ENCODE measurements around the gene NELL1.

Gene NELL1

GRCh38 chr11:21316591-21316990 is 647.2 kb downstream of the NELL1 start:
- Histone ChIP-seq H3K4me1 (no peaks in the 10 kb centered on the region), H3K9me3 (ENCODE audit: control insufficient read depth, low read length) (no peaks in the 10 kb centered on the region), H3K79me2 (no peaks in the 10 kb centered on the region), H3K27ac (no peak overlapping the region), H3K27me3 (ENCODE audit: control insufficient read depth, insufficient read depth, low read length) (no peaks in the 10 kb centered on the region), H3K4me3 (ENCODE audit: low read depth, low read length) (no peak overlapping the region), H2AFZ (no peak overlapping the region), H3K4me2 (ENCODE audit: low read length) (no peak overlapping the region), H3K9ac (no peak overlapping the region), H3K36me3 (ENCODE audit: control insufficient read depth, insufficient read depth, low read length) (no peaks in the 10 kb centered on the region)
- no peak for TF ChIP-seq CTCF (IDR thresholded peaks at IDR 0.05)

DNA sequence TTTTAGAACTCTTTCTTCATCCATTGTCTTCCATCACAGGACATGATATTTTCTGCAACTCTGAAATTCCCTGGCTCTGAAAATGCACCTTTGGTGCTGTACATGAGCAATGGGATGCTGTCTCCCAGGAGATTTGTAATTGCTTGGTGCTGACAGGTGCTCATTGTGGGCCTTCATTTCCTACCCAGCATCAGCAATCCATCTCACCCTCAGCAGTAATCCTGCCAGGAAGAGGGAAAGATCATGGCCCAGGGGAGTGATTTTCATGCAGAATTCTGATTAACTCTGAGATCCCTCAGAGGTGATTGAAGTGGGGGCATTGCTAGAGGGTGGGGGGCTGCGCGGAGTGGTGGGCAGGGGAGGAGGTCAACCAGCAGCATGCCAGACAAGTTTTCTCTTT is 651.7 kb downstream of the NELL1 start:
- no peak overlapping the region for H2AFZ ChIP-seq
- H3K36me3 ChIP-seq (ENCODE audit: control insufficient read depth, insufficient read depth, low read length) = no peaks in the 10 kb centered on the region
- no peaks in the 10 kb centered on the region for H3K9me3 ChIP-seq (ENCODE audit: control insufficient read depth, low read length)
- H3K79me2 ChIP-seq = no peaks in the 10 kb centered on the region
- H3K4me2 ChIP-seq (ENCODE audit: low read length) = no peak overlapping the region
- no peaks in the 10 kb centered on the region for H3K4me1 ChIP-seq
- TF ChIP-seq CTCF (IDR thresholded peaks at IDR 0.05) = no peak
- no peak overlapping the region for H3K27ac ChIP-seq
- H3K9ac ChIP-seq = no peak overlapping the region
- no peaks in the 10 kb centered on the region for H3K27me3 ChIP-seq (ENCODE audit: control insufficient read depth, insufficient read depth, low read length)
- no peak overlapping the region for H3K4me3 ChIP-seq (ENCODE audit: low read depth, low read length)

GRCh38 chr11:21321530-21321929 is 652.1 kb downstream of the NELL1 start:
- no peak overlapping the region for H2AFZ ChIP-seq
- H3K4me2 ChIP-seq (ENCODE audit: low read length) = no peak overlapping the region
- no peak overlapping the region for H3K9ac ChIP-seq
- H3K9me3 ChIP-seq (ENCODE audit: control insufficient read depth, low read length) = no peaks in the 10 kb centered on the region
- no peaks in the 10 kb centered on the region for H3K4me1 ChIP-seq
- no peak overlapping the region for H3K4me3 ChIP-seq (ENCODE audit: low read depth, low read length)
- H3K79me2 ChIP-seq = no peaks in the 10 kb centered on the region
- no peak for TF ChIP-seq CTCF (IDR thresholded peaks at IDR 0.05)
- no peak overlapping the region for H3K27ac ChIP-seq
- no peaks in the 10 kb centered on the region for H3K27me3 ChIP-seq (ENCODE audit: control insufficient read depth, insufficient read depth, low read length)
- no peaks in the 10 kb centered on the region for H3K36me3 ChIP-seq (ENCODE audit: control insufficient read depth, insufficient read depth, low read length)

DNA sequence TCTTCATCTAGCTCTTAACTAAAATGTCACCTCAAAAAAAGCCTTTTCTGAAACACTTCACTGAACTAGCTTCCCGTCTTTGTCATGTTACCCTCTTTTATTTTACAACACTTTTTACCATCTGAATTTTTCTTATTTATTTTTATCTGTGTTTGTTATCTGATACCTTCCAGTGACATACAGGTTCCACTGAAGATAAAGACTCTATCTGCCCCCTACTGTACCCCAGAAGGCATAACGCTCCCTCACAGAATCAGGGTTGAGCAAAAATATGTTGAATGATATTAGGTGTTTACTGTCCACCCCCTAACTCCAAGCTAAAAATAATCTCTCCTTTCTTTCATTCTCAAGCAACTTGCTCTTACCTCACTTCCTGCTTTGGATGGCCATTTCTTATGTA is 654.2 kb downstream of the NELL1 start:
- Histone ChIP-seq H3K27me3 (ENCODE audit: control insufficient read depth, insufficient read depth, low read length) (no peaks in the 10 kb centered on the region), H3K27ac (no peak overlapping the region), H3K9me3 (ENCODE audit: control insufficient read depth, low read length) (no peaks in the 10 kb centered on the region), H2AFZ (no peak overlapping the region), H3K36me3 (ENCODE audit: control insufficient read depth, insufficient read depth, low read length) (no peaks in the 10 kb centered on the region), H3K4me1 (no peaks in the 10 kb centered on the region), H3K4me3 (ENCODE audit: low read depth, low read length) (no peak overlapping the region), H3K9ac (no peak overlapping the region), H3K79me2 (no peaks in the 10 kb centered on the region), H3K4me2 (ENCODE audit: low read length) (no peak overlapping the region)
- no peak for TF ChIP-seq CTCF (IDR thresholded peaks at IDR 0.05)

GRCh38 chr11:21343204-21343603 is 673.8 kb downstream of the NELL1 start:
- H3K27me3 ChIP-seq (ENCODE audit: control insufficient read depth, insufficient read depth, low read length) = no peaks in the 10 kb centered on the region
- no peak overlapping the region for H3K9ac ChIP-seq
- no peak overlapping the region for H3K4me3 ChIP-seq (ENCODE audit: low read depth, low read length)
- no peak overlapping the region for H2AFZ ChIP-seq
- H3K9me3 ChIP-seq (ENCODE audit: control insufficient read depth, low read length) = no peaks in the 10 kb centered on the region
- no peaks in the 10 kb centered on the region for H3K79me2 ChIP-seq
- H3K4me1 ChIP-seq = no peaks in the 10 kb centered on the region
- no peak overlapping the region for H3K27ac ChIP-seq
- no peak overlapping the region for H3K4me2 ChIP-seq (ENCODE audit: low read length)
- no peak for TF ChIP-seq CTCF (IDR thresholded peaks at IDR 0.05)
- H3K36me3 ChIP-seq (ENCODE audit: control insufficient read depth, insufficient read depth, low read length) = no peaks in the 10 kb centered on the region
